CD14-positive monocyte (primary cell): ENCODE measurements around the gene ADO. TPM values are rescaled to one million over a fixed set of nuclear protein-coding genes. Genes with fewer than 3 reads are reported as not detected.

Experiments
- DNase-seq, 3 donors: peaks; one replicate each; pipeline ENCODE4 v3.0.0-alpha.2; 2011 to 2022
- H2AFZ ChIP-seq: 2 replicates; pipeline ENCODE4 v1.6.0; 2012; ENCODE audit warnings: mild to moderate bottlenecking, low read depth, low read length, inconsistent platforms; ENCODE audit not compliant: insufficient read depth, poor library complexity, severe bottlenecking
- H3K27ac ChIP-seq, 2 donors: 1 replicate in 1 of 2; 2 replicates in 1 of 2; pipeline ENCODE4 v1.5.1; 2012 to 2013; ENCODE audit warnings: low read length in 2 of 2, control low read depth in 1 of 2, inconsistent platforms in 1 of 2, low read depth in 1 of 2, mild to moderate bottlenecking in 1 of 2
- H3K27me3 ChIP-seq, 2 donors: one replicate each; pipeline versions ENCODE4 v1.6.0 to v1.6.1; 2011 to 2013; ENCODE audit warnings: low read length in 2 of 2; ENCODE audit not compliant: control insufficient read depth in 2 of 2, insufficient read depth in 2 of 2
- H3K36me3 ChIP-seq, 2 donors: replicated peaks in 1 of 2; 1 replicate in 1 of 2; 2 replicates in 1 of 2; pipeline versions ENCODE4 v1.5.1 to v1.6.1; 2012 to 2013; ENCODE audit warnings: low read length in 2 of 2, control low read depth in 1 of 2, inconsistent platforms in 1 of 2, mild to moderate bottlenecking in 1 of 2; ENCODE audit not compliant: insufficient read depth in 2 of 2, control insufficient read depth in 1 of 2
- H3K4me1 ChIP-seq, 2 donors: 1 replicate in 1 of 2; 2 replicates in 1 of 2; pipeline versions ENCODE4 v1.5.1 to v1.6.1; 2012 to 2013; ENCODE audit warnings: low read length in 2 of 2, control low read depth in 1 of 2, inconsistent platforms in 1 of 2, mild to moderate bottlenecking in 1 of 2, moderate library complexity in 1 of 2; ENCODE audit not compliant: insufficient read depth in 2 of 2, control insufficient read depth in 1 of 2
- H3K4me2 ChIP-seq: replicated peaks from 2 replicates; pipeline ENCODE3; 2012; ENCODE audit warnings: low read length, moderate library complexity, mild to moderate bottlenecking; ENCODE audit not compliant: poor library complexity, severe bottlenecking; ENCODE audit errors: extremely low read depth
- H3K4me3 ChIP-seq, 3 experiments: fragments of 200-600 bp in 1 of 3; sonication (generic) in 1 of 3; replicated peaks in 1 of 3; 1 replicate in 2 of 3; 2 replicates in 1 of 3; pipeline ENCODE4 v1.5.1; 2011 to 2013; ENCODE audit warnings: low read length in 3 of 3, mild to moderate bottlenecking in 3 of 3, control low read depth in 2 of 3, low read depth in 2 of 3, inconsistent platforms in 1 of 3, moderate library complexity in 1 of 3
- H3K79me2 ChIP-seq: 2 replicates; pipeline ENCODE4 v1.6.0; 2012; ENCODE audit warnings: mild to moderate bottlenecking, control low read depth, inconsistent platforms, low read length, moderate library complexity; ENCODE audit not compliant: insufficient read depth
- H3K9ac ChIP-seq: 2 replicates; pipeline ENCODE4 v1.6.0; 2017; ENCODE audit warnings: low read length, mild to moderate bottlenecking; ENCODE audit not compliant: insufficient read depth, poor library complexity, severe bottlenecking
- H3K9me3 ChIP-seq, 2 donors: replicated peaks in 1 of 2; 1 replicate in 1 of 2; 2 replicates in 1 of 2; pipeline versions ENCODE4 v1.5.1 to v1.6.1; 2012 to 2013; ENCODE audit warnings: low read length in 2 of 2, control low read depth in 1 of 2; ENCODE audit not compliant: control insufficient read depth in 1 of 2, insufficient read depth in 1 of 2
- H4K20me1 ChIP-seq: 2 replicates; pipeline ENCODE4 v1.6.0; 2012; ENCODE audit warnings: mild to moderate bottlenecking, low read length, control low read depth, moderate library complexity; ENCODE audit not compliant: insufficient read depth
- H3K27ac Mint-ChIP-seq, 7 donors: one replicate each; pipeline ENCODE4 v1.8.0; 2020; ENCODE audit warnings: mild to moderate bottlenecking in 7 of 7, mixed read lengths in 7 of 7, moderate library complexity in 6 of 7, inconsistent platforms in 2 of 7
- H3K27me3 Mint-ChIP-seq, 3 donors: one replicate each; pipeline ENCODE4 v1.8.0; 2021 to 2022; ENCODE audit warnings: low read depth in 3 of 3, mild to moderate bottlenecking in 3 of 3, mixed read lengths in 3 of 3, moderate library complexity in 3 of 3, inconsistent platforms in 1 of 3
- H3K36me3 Mint-ChIP-seq, 2 donors: one replicate each; pipeline ENCODE4 v1.8.0; 2020; ENCODE audit warnings: mixed read lengths in 2 of 2, inconsistent platforms in 1 of 2, mild to moderate bottlenecking in 1 of 2
- H3K4me1 Mint-ChIP-seq: one replicate; pipeline ENCODE4 v1.8.0; 2020; ENCODE audit warnings: mild to moderate bottlenecking, mixed read lengths
- H3K4me3 Mint-ChIP-seq, 2 donors: one replicate each; pipeline ENCODE4 v1.8.0; 2020; ENCODE audit warnings: mild to moderate bottlenecking in 2 of 2, mixed read lengths in 2 of 2, moderate library complexity in 1 of 2
- H3K9me3 Mint-ChIP-seq, 7 donors: one replicate each; pipeline ENCODE4 v1.8.0; 2020 to 2022; ENCODE audit warnings: mixed read lengths in 7 of 7, mild to moderate bottlenecking in 6 of 7, moderate library complexity in 6 of 7, inconsistent platforms in 2 of 7
- CTCF ChIP-seq: fragments of 200-600 bp; IDR thresholded peaks from one replicate; pipeline ENCODE4 v1.8.0; 2022; ENCODE audit warnings: antibody characterized with exemption, mild to moderate bottlenecking
- WGBS: methylation state at CpG from one replicate; pipeline ENCODE4 v1.1.5; 2013; ENCODE audit warnings: missing lambda C conversion rate; ENCODE audit not compliant: insufficient coverage; 5-methylcytosine and 5-hydroxymethylcytosine counted together
- intact Hi-C, 2 donors: fragments of 100-400 bp; cut with micrococcal nuclease; formaldehyde crosslinking; loops; one replicate each; pipeline versions ENCODE4 v1.15.0 to v1.15.1; 2023
- polyA plus RNA-seq, 3 donors: library from polyadenylated mRNA; depleted of rRNA in 1 of 3; unstranded in 2 of 3; stranded (reverse) in 1 of 3; fragments of 300-500 nt in 2 of 3; fragments of >200 nt in 1 of 3; fragmentation: Illumina TruSeq in 2 of 3; gene quantifications; 1 replicate in 2 of 3; 2 replicates in 1 of 3; pipeline ENCODE4 v1.2.3, GENCODE V29; 2012 to 2021

The ADO gene
- polyA plus RNA-seq, 3 donors = 5.7 to 7.0 (median 6.2) TPM

GRCh38 chr10:62856021-62856420, 51.5 kb downstream of the ADO start:
- Histone ChIP-seq H3K79me2 (no peaks in the 10 kb centered on the region), H3K4me3 (no peak overlapping the region), H3K4me2 (no peak overlapping the region), H3K36me3 (no peaks in the 10 kb centered on the region), H3K9me3 (no peaks in the 10 kb centered on the region), H3K27me3 (no peaks in the 10 kb centered on the region), H2AFZ (no peak overlapping the region), H4K20me1 (no peaks in the 10 kb centered on the region), H3K27ac (no peak overlapping the region), H3K4me1 (peaks cover 39 to 47% of the 10 kb centered on the region in 2 donors), H3K9ac (no peak overlapping the region)
- peaks cover 0 to 2% (median 0%) of the 10 kb centered on the region in 3 donors for H3K27me3 Mint-ChIP-seq
- intact Hi-C loops = no loop called here
- no peaks in the 10 kb centered on the region for H3K36me3 Mint-ChIP-seq
- WGBS = 80% methylated on average over 1 of the region's 4 CpGs
- H3K9me3 Mint-ChIP-seq = peaks cover 0 to 2% (median 0%) of the 10 kb centered on the region in 7 donors
- H3K4me3 Mint-ChIP-seq = no peak overlapping the region
- no peak overlapping the region for H3K27ac Mint-ChIP-seq
- DNase-seq = no peak
- TF ChIP-seq CTCF = no peak
- peaks cover 43% of the 10 kb centered on the region for H3K4me1 Mint-ChIP-seq

Other genes starting within 250 kb of the ADO start
- gene EGR2, start 11.6 kb downstream of the ADO start, polyA plus RNA-seq = 10 to 100 TPM in 2 of 3 donors, 1 to 10 TPM in 1; 9.9 to 54.9 (median 10.3) TPM